GM19395 (cell line): ENCODE measurements around the gene BORCS5.

Source experiments
- ATAC-seq: cut with Tn5 transposase; IDR thresholded peaks from one replicate; pipeline ENCODE4 v1.9.1; 2021; ENCODE audit warnings: mild to moderate bottlenecking, moderate library complexity; ENCODE audit not compliant: unreplicated experiment

The BORCS5 gene

DNA sequence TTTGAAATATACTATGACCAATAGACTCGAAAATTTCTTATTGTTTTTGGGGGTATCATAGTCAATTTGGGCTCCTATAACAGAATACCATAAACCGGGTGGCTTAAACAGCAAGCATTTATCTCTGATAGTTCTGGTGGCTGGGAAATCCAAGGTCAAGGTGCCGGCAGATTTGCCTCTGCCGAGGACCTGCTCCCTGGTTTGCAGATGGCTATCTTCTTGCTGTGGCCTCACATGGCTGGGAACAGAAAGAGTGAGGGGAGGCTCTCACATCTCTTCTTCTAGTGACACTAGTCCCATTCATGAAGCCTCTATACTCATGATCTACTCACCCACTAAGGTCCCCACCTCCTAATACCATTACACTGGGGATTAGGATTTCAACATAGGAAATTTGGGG is 70.7 kb downstream of the BORCS5 start:
- ATAC-seq = no peak

DNA sequence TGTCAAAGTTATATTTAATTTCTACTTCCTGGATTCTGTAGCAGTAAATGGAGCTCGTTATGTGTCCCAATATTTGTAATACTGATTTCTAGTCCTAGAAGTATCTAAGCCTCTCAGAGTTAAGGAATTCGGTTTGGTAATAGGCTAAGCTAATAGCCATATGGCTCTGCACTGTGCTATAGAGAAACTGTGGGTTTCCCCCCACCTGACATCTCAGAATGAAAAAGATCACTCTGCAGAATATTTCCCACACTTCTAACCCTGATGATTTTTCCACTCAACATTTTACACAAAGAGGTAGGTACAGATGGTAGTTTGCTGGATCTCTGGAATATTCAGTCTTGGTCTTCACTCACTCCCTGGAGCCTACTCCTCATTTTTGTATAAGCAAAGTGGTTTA is 71.2 kb downstream of the BORCS5 start:
- ATAC-seq = no peak

DNA sequence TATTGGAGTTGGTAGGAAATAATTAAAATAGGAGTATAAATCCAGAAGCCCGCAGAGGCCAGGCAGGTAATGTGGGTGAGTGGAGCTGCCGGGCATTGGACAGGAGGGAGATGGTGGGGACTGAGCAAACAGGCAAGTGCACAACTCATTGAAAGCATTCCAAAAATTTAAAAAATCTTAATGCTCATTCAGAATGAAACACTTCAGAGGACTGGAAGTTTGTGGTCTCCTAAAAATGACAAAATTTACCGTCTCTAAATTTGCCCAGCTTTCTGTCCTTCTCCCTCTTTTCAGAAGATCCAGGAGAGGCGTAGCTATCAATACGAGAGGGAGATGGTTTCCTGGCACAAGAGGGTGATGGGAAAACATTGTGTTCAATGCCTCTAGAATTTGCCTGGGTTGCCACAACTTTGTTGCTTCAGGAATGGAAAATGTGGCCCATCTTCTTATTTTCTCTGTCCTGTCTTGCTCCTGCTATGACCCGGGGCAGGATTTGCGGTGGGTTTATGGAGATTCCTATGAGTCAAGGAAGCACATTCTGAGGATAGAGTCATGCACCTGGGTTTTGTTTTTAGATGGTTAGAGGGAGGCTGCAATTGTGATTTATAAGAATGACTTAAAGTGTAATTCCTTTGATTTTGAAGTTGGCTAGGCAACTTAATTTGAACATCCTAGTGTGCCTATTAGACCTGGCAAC is 72.2 kb downstream of the BORCS5 start:
- no peak for ATAC-seq

DNA sequence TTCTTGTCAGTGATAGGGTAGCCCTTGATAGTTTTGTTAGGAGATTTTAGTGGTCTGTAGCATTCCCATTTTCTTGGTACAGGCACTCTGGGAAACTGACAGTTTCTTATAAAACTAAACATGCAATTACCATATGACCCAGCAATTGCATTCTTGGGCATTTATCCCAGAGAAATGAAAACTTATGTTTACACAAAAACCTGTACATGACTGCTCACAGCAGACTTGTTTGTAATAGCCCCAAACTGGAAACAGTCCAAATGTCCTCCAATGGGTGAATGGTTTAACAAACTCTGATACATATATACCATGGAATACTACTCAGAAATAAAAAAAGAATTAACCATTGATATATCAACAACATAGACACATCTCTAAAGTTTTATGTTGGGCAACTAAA is 75.5 kb downstream of the BORCS5 start:
- no peak for ATAC-seq

DNA sequence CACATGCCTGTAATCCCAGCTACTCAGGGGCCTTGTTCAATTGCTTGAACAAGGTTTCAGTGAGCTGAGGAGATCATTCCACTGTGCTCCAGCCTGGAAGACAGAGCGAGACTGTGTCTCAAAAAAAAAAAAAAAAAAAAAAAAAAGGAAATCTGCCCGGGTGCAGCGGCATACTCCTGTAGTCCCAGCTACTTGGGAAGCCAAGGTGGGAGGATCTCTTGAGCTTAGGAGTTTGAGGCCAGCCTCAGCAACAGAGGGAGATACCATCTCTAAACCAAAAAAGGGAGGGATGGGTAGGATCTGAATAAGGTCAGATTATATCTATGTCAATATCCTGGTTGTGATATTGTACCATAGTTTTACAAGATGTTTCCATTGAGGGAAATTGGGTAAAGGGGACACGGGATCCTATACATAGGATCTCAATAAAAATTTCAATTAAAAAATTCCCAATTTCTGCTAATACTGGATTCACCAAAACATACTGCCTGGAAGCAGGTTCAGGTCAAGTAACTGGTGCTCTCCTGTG is 76.4 kb downstream of the BORCS5 start:
- no peak for ATAC-seq

DNA sequence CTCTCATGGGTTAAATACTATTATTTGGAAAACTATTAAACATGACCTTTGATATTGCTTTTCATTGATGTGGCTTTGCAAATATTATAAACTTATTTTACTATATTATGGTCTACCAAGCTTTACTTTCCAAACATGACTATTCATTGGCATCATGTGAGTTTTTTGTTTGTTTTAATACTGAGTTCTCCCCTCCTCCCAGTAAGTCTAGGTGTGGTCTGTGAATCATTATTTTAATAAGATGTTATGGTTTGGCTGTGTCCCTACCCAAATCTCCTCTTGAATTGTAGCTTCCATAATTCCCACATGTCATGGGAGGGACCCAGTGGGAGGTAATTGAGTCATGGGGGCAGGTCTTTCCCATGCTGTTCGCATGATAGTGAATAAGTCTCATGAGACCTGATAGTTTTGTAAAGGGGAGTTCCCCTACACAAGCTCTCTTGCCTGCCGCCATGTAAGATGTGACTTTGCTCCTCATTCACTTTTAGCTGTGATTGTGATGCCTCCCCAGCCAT is 80.0 kb downstream of the BORCS5 start:
- ATAC-seq = no peak

DNA sequence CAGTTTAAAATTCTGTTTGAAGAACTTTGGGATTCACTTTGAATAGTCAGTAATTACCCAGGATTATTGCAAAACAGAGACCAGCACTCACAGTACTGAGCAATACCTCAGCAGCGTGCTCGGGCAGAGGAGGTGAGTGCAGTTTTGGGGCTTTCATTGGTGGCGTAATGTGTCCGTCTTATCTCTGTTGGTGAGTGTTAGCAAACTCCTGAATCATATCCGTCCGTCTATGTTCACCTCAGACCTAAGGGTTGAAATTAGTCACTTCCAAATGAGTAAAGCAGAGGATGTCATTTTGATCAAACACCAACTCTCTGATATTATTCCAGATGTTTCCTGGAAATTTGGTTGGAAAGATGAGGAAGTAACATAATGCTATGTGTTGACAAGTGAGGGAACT is 82.8 kb downstream of the BORCS5 start:
- ATAC-seq = no peak

DNA sequence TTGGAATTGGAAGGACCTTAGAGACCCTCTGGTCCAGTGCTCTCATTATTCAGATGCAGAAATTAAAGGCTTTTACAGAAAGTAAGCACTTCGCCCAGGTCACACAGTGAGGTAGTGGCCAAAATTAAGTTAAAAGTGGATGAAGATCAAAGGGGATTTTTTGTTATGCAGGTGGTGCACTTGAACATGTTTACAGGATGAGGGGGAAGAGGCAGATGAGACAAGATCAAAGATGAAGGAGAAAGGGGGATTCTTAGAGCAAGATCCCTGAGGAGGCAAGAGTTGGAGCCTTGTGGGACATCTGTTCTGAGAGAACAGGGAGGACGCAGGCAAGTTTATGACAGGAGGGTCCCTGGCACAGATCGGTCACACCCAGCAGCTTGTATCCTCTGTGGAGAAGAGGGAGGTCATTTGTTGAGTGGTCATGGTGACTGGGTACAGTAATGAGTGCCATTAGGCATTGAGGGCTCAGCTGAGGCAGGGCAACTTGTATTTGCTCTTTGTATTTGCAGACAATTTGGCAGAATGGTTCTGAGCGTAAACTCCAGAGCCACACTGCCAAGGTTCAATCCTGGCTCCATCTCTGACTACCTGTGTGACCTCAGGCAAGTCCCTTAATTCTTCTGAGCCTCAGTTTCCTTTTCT is 84.0 kb downstream of the BORCS5 start:
- no peak for ATAC-seq

DNA sequence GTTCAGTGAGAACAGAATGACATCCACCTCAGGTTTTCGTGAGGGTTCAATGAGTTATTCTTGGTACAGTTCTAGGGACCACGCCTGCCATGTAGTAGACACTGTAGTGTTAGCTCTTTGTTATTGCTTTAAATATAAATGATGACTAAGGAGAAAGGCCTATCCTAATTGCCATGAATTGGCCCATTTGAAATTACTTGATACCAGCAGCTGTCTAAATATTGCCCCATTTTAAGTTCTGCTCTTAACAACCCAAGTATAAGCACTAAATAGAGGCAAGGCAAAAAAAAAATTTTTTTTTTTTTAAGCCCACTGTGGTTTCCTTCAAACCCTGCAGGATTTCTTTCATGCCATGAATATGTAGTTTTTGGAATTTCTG is 84.5 kb downstream of the BORCS5 start:
- no peak for ATAC-seq

DNA sequence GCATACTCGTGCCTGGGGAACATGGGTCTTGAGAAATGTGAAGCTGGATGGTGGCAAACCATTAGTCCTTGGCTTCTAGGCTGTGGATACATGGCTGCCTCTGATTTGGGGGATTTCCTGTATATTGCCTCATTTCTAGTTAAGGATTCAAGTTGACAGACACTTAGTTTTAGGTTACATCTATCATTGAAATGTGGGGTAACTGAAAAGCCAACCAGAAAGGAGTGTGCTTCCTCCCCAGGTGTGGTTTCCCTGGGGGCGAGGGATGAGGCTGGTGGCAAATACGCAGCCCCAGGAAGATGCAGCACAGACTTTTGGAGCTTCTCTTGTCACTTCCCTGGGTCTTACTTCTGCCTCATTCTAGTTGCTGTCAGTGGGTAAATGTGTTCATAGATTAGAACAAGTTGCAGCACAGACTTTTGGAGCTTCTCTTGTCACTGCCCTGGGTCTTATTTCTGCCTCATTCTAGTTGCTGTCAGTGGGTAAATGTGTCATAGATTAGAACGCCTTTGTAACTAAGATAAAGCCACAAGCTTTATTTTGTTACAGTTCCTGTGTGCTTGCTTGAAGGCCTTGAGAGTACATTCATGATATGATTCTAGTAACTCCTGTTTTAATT is 85.1 kb downstream of the BORCS5 start:
- no peak for ATAC-seq

DNA sequence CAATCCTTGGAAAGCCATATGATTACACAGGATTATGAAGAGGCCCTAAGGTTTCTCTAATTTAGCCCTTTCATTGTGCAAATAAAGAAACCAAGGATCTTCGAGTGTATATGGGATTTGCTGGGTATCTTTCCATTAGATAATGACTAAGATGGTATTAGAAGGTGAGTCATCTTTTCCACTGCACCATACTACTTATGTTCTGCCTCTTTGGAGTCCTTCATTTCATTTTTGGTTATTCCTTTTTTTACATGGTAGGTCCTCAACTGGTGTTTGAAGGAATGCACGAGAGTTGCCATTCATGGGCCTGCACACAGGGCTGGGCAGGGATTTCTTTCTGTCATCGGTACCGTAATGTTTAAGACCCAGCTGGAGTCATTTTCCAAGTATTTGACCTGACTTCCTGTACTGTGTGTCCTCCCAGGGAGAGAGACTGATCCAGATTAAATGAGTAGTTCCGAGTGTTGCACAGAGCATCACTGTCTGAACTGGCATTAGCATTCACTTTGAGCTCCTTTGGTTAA is 85.7 kb downstream of the BORCS5 start:
- no peak for ATAC-seq

DNA sequence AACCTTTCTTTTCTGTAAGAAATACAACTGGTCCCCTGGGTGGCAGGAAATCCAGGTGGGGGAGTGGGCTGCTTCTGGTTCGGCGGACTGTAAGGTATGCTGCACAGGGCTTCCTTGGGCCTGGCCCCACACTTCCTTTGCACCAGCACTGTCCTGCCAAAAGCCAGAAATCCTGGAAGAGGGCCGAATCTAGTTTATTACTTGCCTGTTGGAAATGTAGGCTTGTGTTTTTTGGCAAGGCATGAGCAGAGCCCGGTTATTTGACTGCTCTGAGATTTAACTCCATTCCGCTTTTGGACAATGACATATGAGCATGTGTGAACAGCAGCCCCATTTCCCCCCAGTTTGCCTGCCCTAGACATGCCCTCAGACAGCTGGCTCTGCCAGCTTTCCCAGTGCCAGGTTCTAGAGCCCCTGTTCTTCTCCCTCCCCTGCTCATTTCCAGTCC is 86.6 kb downstream of the BORCS5 start:
- ATAC-seq = no peak

DNA sequence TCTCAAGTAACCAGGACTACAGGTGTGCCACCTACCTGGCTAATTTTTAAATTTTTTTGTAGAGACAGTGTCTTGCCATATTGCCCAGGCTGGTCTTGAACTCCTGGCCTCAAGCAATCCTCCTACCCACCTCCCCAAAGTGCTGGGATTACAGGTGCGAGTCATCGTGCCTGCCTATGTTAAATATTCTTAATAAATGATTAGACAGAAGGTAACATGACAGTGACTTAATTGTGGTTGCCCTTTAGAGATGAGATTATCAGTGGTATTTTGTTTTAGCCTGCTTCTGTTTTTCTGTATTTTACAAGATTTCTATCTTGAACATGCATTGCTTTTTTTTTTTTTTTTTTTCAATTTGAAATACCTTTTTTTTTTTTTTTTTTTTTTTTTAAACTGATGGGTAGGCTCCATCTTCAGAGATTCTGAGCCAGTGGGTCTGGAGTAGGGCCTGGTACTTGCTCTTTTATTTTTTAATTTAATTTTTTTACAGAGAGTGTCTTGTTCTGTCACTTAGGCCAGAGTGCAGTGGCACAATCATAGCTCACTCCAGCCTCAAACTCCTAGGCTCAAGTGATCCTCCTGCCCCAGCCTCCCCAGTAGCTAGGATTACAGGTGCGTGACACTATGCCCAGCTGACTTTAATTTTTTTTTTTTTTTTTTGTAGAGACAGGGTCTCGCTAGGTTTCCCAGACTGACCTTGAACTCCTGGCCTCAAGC is 88.4 kb downstream of the BORCS5 start:
- ATAC-seq = no peak

DNA sequence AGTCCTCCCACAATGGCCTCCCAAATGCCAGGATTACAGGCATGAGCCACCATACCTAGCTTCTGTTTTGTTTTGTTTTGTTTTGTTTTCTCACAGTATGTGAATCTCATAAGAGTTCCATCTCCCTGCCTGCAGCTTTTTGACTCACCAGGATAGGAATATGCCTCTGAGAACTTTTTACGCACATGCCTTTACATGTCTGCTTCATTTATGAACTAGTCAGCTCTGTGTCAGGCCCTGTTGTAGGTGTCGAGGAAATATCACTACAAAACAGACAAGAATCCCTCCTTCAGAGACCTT is 89.0 kb downstream of the BORCS5 start:
- ATAC-seq = no peak

DNA sequence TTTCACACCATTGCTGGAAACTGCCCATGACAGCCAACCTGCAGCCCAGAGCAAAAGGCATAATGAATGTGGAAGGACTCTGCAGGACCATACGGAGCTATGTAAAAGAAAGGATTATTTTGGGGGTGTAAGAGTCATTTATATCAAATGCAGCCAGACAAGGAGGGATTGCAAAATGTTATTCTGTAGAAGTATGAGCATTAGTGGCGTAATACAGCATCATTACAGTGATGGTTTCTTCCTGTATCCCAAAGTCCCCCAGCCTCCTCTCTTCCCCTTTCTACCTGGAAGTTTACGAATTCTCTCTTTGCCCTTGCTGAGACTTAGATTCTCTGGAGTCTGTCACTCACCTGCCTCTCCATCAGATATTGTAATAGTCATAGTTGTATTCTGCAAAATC is 89.9 kb downstream of the BORCS5 start:
- no peak for ATAC-seq

DNA sequence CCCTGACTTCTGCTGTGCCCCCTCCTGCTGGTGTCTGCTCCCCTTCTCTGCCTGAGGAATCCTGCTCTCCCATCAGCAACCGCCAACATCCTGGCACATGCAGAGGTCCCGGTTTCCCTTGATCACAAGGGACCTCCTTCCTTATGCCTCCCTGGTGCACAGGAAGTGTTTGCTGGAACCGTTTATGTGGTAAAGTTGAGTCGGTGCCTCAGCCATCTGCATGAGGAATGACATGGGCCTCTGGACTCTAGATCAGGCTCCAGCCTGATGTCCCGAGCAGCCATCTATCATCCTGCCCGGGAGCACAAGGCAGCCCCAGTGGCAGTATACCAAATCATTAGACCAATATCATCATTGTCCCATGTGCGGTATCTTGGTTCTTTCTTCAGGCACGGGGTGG is 90.4 kb downstream of the BORCS5 start:
- no peak for ATAC-seq

DNA sequence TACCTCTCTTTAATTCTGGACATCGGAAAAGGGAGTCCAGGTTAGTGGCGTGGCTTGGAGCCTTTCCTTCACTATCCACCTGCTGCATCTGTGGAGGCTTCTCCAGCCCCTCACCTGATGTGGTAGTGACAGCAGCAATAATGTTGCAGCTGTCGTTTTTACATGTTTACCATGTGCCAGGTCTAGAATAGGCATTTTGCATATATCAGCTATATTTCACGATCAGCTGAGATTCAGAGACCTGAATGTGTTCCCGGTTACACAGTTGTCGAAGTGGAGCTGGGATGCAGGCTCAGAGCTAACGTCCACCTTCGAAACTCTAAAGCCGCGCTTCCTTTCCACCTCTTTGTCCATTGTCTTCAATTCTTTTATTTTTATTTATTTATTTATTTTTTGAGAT is 91.0 kb downstream of the BORCS5 start:
- ATAC-seq = no peak

DNA sequence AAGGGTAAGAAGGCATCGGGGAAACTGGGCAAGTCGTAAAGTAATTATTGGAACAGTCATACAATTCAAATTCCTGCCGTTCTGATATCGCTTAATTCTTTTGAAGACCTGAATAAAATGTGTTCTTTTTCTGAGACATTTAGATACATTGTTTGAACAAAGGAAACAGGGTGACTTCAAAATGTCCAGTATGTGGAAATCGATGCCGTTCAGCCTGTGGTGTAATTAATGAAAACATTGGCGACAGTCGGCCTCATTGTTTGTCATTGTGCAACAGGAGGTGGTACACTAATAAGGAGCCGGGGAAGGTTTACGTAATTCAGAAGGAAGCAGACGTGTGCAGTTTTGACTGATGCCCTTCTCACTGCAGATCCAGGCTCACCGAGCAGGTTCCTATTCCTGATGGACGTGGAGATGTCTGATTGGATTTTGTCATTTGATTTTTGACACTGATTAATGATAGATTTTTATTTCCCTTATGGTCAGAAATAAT is 92.7 kb downstream of the BORCS5 start:
- ATAC-seq = no peak

DNA sequence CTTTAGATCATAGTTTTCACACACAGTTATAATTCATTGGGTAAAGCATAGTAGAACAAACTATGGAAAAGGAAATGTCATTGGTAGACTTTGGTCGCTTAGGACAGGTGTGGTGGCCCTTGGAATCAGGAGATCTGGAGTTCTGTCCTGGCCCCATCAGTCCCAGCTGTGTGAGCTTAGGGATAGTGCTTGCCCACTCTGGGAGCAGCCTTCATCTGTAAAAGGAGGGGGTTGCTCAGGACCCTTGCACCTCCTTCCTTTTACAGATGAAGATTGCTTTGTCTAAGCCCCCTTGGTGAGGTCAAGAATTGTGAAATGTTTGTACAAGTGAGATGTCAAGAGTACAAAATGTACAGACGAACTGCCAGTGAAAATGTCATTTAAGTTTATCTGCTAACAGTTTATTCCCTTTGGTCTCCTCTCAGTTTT is 93.2 kb downstream of the BORCS5 start:
- no peak for ATAC-seq

DNA sequence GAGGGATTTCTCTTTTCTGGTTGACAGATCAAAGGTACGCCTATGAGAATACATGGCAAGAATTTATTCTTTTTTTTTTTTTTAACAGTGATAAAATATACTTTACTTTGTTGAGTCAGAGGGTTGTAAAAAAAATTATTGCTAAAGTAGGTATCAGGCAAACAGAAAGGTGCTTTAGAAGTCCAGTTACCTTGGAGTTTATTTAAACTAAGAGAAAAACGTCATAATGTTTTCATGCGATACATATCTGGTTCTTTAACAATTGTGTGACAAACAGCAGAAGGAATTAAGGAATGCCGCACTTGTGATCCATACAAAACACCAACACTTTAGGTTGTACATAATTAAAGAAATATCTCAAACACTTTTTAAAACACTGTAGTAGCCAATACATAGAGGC is 94.2 kb downstream of the BORCS5 start:
- ATAC-seq = no peak

DNA sequence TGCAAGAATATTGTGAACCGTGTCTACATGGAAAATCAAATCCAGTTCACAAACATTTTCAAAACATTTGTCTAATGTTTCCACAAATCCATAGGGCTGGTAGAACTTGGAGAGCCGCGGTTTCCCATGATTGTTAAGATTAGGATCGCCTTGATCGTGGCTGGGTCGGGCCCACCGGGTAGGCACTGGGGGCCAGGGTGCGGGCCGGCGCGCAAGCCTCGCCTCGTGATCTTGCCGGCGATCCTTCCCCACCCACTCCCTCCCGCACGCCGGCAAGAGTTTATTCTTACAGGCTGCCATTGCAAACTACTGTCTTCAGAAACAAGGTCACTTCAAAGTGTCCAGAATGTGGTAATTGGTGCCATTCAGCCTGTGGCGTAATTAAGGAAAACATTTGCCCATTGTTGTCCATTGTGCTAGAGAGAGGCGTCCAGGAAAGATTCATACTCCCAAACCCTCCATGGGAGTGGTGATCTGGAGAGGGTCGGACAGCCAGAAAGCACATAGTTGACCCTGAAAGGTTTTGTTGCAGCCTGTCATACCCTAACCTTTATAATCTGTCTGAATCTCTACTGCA is 95.5 kb downstream of the BORCS5 start:
- no peak for ATAC-seq
